GDM1 (cell line): ENCODE data around the gene MEF2D.

Experiments used
- DNase-seq: peaks from one replicate; lab custom pipeline; 2025; lab: John Stamatoyannopoulos, UW

MEF2D gene

DNA sequence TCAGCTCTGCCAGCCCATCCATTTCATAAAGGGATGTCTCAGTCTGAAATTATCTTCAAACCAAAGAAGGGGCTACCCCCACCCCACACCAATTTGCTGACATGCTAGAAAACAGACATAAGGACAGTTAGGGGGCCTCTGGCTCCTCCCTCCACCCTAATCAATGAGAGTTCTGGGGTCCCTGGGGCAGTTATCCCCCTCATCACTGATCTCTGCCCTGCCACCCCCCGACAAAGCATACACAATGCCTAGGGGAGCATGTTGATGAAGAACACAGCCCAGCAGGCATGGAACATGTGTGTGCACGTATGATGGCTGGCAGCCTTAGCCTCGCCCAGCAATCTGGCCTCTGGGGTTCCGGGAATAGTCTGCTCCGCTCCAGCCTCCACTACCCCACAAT is 72.6 kb downstream of the MEF2D start:
- DNase-seq: no peak

DNA sequence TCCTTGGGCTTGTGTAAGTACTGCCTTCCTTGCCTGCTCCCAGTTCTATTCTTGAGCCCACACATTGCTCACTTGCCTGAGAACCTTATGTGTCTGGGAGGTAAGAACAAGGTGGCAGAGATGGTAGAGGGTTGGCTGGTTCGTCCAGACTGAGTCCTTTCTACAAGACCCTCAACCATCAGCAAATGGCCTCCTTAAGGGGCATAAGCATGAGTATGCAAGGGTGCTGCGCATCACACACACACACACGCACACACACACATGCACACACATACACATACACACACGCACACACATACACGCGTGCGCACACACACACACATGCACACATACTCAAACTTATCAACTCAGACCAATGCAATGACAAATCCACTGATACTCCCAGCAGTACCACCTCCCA is 74.6 kb downstream of the MEF2D start:
- no peak for DNase-seq

DNA sequence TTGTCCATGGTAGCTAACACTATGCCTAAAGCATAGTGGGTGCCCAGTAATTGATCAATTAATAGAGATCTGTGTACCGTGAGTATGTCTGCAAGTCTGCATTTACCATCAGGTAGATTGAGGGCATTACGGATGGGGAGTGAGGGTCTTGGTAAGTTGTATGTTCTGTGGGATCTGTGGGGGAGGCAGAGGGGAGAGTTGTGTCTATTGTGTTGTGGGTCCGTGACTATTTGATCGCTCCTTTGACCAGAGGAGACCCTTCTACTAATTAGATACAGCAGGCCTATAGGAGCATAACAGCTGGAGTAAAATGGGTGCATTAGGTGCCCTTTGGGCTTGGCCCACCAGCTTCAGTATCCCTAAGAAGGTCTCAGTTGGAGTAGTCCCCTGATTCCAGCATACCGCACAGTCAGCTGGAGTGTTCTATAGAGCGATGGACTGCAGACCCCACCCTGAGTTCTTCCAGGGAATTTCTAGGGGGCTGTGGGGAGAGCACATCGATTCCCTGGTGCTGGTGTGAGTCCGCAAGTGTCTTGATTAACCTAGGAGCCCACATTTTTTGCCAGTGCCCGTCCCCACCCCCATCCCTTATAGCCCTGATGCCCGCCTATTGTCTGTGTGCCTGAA is 75.7 kb downstream of the MEF2D start:
- DNase-seq: no peak

DNA sequence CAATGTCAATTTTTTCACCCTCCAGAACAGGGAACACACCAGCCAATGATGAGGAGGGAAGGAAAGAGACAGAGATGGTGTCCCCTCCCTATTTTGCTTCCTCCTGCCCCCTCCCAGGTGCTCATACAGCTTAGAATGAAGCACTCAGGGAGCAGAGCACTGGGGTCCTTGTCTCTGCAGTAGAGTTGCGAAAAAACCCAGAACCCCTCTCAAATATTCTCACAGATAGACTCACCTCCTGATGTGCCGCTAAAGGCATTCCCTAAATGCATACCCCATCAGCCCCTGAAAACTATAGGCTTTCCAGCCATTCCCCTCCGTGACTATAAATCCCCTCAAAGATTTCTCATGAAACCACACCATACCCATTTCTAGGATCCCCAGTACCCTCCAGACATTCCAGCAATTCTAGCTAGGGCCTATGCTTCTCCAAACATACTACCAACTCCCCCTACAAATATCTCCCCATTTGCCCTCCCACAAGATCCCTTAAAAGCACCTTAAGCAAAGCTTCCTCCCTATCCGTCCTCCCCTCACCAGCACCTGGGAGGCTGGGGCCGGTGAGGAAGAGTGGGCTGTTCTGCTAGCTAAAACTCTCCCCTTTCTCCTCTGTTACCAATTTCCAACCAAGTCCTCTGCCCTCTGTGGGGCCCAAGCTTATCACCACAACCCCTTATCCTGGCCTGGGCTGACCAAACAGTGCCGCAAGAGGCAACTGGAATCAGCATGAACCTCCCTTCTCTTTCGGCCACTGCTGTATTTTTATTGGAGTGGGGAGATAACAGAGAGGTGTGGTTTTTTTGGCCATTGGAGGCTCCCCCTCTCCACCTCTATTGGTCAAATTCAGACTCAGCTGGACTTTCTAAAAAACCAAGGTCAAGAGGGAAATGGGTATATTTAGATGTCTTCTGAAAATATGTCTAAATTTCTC is 76.9 kb downstream of the MEF2D start:
- DNase-seq: no peak

DNA sequence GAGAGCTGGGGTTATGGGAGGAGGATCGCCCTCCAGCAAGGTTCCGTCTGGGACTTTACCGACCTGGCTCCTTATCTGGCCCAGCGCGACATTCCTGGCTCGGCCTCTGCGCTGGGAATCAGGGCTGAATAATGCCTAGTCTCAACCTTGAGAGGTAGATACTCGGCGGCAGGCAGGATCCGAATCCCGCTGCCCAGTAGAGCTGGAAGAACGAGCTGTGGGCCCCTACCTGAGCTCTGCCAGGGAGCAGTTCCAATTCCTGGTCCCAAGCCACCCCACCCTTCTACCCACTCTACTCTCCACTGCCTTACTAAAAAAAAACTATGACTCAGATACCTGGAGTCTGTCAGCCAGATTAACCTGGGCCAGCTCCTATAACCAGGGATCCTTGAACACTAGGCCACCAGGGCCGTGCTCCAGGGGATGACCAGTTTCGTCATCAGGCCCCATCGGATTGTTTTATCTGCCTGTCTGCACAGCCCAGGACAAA is 77.9 kb downstream of the MEF2D start:
- DNase-seq: no peak

DNA sequence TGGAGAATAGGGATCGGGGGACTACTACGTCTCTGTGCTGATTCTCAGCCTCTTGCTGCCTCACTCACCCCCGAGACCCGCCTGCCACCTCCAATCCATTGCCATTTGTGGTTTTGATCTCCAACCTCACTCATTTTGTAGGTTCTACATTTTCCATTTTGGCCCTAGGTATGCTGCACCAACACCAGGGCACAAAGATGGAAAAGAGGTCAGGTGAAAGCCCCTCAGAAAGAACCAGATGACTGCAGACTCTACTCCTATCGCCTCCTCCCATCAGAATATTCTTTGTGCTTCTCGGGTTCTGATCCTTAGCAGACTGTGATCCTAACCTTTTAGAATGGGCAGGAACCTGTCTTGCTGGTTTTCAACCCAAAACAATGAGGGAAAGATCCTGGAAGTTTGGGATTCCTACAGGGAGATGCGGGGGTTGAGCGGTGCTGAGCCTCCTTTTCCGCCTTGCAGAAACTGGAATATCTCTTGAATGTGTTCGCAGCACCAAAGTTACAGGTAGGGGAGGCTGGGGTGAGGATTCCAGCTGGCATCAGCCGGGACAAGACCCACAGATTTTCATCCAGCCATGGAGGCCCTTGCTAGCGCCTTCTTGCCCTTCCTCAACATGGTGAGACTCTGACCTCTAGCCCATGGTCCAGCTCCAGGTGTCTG is 78.5 kb downstream of the MEF2D start:
- no peak for DNase-seq

DNA sequence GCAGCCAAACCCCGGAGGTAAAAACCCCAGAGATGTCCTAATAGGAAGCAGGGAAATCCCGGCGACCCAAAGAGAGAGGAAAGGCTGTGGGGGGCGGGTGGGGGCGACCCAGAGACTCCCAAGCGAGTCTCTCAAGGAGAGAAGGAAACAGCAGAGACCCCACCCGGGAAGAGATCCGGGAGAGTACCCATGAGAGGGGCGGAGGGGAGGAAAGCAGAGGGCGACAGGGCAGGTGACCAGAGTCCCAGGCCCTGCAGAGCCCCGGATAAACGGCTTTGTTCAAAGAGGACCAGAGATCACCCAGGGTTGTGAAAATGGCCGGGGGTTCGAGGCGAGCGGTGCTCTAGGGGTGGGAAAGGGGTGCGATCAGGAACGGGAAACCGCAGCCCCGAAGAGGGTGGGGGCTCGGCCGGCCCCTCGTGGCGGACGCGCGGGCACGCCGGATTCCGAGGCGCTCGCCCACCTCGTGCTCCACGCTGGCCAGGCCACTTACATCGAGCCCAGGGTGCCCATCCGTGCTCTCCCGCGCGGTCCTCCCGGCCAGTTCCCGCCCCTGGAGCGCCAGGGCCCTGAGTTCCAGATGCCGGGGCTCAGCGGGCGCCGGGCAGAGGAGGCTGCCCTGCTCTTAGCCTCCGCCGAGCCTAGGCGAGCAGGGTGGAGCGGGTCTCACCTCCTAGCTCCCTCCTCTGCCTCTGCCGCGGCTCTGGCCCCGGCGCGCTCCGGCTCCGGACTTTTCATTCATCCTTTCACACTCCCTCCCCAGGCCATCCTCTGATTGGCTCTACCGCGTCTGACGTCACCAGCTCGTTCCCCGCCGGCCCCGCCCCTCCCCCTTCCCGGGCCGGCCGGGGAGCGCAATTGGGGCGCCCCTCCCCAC is 79.3 kb downstream of the MEF2D start:
- DNase-seq: no peak

DNA sequence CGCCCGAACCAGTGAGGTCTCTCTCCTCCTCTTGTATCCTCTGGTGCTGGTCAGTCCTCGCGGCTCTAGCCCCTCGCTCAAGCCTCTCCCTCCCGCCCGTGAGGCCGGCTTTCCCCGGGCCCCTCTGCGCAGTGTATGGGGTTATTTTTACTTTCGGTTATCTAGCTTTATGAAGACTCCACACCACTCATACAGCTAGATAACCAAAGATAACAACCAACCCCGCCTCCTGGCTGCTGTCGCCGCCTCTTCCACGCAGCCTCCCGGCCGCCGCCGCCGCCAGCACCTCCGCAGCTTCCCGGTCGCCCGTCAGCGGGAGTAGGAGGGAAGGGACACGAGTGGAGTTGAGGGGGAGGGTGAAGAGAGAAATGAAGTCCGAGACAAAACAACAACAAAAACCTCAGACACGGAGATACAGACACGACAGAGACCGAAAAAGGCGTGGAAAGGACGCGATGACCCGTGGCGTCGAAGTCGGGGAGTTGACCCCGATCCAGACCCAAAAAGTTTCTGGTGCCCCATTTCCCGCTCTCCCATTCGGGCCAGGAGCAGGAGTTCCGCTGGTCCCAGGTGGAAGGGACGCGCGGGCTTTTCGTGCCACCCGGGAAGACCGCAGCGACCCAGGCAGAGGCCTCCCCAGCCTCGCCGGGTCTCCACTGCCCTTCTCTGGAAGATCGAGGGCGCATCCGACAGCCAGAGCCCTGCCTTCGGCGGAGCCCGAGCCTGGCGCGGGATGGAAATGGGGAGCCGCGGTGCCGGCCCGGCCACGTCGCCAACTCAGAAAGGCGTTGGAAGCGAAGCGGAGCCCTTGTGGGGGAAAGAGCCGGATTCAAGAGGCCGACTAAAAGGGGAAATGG is 80.1 kb downstream of the MEF2D start:
- no peak for DNase-seq

DNA sequence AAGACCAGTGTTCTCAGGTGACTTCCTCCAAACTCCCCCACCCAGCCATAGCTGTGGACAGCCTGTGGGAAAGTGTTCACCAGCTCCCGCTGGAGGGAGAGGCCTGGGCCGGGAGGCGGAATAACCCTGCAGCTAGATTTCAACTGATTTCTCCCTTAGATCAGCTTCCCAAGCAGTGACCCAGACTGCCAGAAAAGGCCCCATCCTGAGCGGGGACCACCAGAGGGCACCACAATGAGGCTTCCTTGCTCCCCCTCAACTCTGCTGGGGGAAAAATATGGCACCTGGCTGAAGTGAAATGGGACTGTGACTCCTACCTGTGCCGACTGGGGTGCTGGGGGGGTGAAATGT is 80.7 kb downstream of the MEF2D start:
- DNase-seq: no peak

DNA sequence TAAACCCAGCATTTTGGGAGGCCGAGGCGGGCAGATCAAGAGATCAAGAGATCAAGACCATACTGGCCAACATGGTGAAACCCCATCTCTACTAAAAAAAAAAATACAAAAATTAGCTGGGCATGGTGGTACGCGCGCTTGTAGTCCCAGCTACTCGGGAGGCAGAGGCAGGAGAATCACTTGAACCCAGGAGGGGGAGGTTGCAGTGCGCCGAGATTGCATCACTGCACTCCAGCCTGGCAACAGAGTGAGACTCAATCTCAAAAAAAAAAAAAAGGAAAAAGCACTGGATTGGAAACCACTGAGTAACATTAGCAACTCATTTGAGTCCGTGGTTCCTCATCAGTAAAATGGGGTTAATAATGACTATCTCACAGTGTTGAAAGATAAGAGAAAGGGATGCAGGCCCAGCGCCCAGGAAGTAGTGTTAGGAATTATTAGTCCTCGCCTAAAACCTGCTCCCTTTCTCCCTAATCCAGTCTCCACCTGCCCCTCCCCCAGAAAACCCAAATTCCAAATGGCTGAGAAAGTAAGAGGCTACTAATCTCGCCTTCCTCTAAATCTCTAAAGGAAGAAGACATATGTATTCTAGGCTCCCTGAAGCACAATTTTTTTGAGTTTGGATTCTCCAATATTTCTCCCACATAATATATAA is 82.0 kb downstream of the MEF2D start:
- no peak for DNase-seq

DNA sequence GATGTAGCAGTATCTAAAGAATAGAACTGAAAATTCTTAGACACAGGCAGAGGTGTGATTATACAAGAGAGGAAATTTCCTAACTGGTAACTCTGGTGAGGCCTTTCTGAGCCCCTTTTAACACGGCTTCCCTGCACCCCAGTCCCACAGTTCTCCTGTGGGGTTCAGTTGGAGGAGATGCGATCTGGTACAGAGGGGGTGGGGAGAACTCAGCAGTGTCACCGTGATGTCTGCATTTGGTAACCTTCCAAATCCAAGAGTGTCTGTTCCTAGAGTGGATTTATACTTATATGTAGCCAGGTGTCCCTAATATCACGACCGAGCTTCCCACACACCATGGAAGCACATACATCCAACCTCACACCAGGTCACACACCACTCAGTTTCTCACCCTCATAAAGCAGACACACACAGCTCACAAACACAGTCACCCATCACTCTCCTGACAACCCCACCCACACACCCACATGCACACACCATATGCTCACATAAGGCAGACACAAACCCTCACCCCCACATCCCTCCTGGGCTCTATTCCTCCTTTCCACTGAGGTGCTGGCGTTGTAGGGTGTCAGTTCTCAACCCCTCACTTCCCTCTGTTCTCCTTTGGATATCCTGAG is 83.1 kb downstream of the MEF2D start:
- DNase-seq: no peak

DNA sequence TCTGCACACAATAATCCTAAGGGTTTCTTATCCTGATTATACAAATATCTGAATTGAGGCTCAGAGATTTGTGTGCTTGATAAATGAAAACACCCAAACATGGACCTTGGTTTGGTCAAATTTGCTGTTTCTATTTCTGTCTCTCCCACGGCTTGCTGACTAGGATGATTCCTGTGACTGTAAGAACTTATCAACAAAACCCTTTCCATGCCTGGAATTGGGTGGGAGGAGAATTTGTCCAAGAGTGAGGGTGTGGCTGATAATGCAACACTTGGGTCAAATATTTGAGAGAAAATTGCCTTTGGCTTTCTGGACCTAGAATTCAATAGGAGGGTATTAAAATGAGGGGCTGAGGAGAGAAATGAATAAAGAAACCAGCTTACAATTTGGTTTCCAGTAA is 83.6 kb downstream of the MEF2D start:
- no peak for DNase-seq

DNA sequence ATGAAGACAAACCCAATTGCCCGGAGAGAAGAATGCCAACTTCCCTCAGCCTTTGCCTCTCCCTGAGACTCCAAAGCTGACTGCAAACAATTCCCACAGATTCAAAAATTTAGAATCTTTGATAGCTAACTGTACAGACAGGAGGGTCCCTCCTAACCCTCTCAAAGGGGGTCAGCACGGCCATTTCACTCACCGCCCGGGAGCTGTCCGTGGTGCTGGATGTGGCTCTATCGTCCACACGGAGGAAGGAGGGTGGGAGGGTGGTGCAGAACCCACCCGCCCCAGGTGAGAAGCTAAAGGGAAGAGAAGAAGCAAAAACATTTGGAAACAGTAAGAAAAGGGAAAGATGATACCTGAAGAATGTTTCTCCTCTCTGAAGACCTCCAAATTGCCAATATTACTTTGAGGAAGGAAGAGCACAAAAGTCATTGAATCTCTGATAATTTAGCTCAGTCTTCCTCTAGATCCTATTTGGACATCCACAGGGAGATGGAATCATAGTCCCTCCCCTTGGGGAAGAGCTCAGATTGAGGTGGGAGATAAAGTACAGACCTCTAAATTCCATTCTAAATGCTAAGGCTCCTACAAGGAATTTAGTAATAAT is 86.0 kb downstream of the MEF2D start:
- DNase-seq: no peak
